Esophagus squamous epithelium (tissue), 5 donors: ENCODE data around the gene FUT9. TPM values are rescaled to one million over a fixed set of nuclear protein-coding genes. Genes with fewer than 3 reads are reported as not detected.

Experiments used
- DNase-seq: peaks from one replicate; lab custom pipeline; 2025; lab: John Stamatoyannopoulos, UW
- H3K27ac ChIP-seq, 4 donors: fragments of 200-600 bp; sonication (generic); one replicate each; pipeline ENCODE4 v1.5.1; 2016 to 2019; ENCODE audit warnings: mild to moderate bottlenecking in 1 of 4
- H3K27me3 ChIP-seq, 4 donors: fragments of 200-600 bp; sonication (generic); 1 replicate in 3 of 4; 2 replicates in 1 of 4; pipeline versions ENCODE4 v1.5.1 to v1.6.0; 2017 to 2021; ENCODE audit warnings: antibody characterized with exemption in 1 of 4
- H3K36me3 ChIP-seq, 3 donors: fragments of 200-600 bp; sonication (generic); one replicate each; pipeline ENCODE4 v1.5.1; 2016 to 2019
- H3K4me1 ChIP-seq, 3 donors: fragments of 200-600 bp; sonication (generic); one replicate each; pipeline ENCODE4 v1.5.1; 2017 to 2019
- H3K4me3 ChIP-seq, 4 donors: fragments of 200-600 bp; sonication (generic); 1 replicate in 3 of 4; 2 replicates in 1 of 4; pipeline ENCODE4 v1.5.1; 2016 to 2019; ENCODE audit warnings: mild to moderate bottlenecking in 2 of 4, moderate library complexity in 1 of 4
- H3K9me3 ChIP-seq, 3 donors: fragments of 200-600 bp; sonication (generic); one replicate each; pipeline ENCODE4 v1.5.1; 2016 to 2019
- POLR2A ChIP-seq, 4 donors: fragments of 450-650 bp; IDR thresholded peaks; one replicate each; pipeline ENCODE4 v1.6.1; 2017; ENCODE audit warnings: antibody characterized with exemption in 4 of 4, mild to moderate bottlenecking in 4 of 4, moderate library complexity in 3 of 4
- WGBS, 2 donors: methylation state at CpG; one replicate each; pipeline ENCODE4 v1.1.5; 2018; 5-methylcytosine and 5-hydroxymethylcytosine counted together
- intact Hi-C: fragments of 100-400 bp; cut with DNase I; formaldehyde crosslinking; loops from one replicate; pipeline ENCODE4 v1.15.0; 2022
- total RNA-seq, 4 donors: library from RNA; depleted of rRNA; stranded (reverse); fragments of >200 nt; gene quantifications; one replicate each; pipeline ENCODE4 v1.1.0, GENCODE V29; 2016
- TF ChIP-seq, protein P1 (sequence below), 6 experiments: fragments of 450-650 bp in 4 of 6; fragments of 200-600 bp in 2 of 6; sonication (generic) in 2 of 6; IDR thresholded peaks; one replicate each; pipeline ENCODE4 v1.5.1; 2016 to 2019; ENCODE audit warnings: antibody characterized with exemption in 6 of 6, mild to moderate bottlenecking in 4 of 6, moderate library complexity in 4 of 6
- donor health status: DM: yes; HTN: yes; CAD: no.

Gene FUT9
- total RNA-seq, 4 donors from 2014 or later: not detected

GRCh38 chr6:96099069-96099468 is 83.3 kb downstream of the FUT9 start:
- DNase-seq: no peak
- Histone ChIP-seq H3K9me3 (no peaks in the 10 kb centered on the region), H3K4me3 (no peak overlapping the region), H3K4me1 (no peaks in the 10 kb centered on the region), H3K27me3 (no peaks in the 10 kb centered on the region), H3K27ac (no peak overlapping the region), H3K36me3 (no peaks in the 10 kb centered on the region)
- intact Hi-C loops: no loop called here
- no peak for TF ChIP-seq POLR2A (IDR thresholded peaks at IDR 0.05)
- TF ChIP-seq, protein P1, sequence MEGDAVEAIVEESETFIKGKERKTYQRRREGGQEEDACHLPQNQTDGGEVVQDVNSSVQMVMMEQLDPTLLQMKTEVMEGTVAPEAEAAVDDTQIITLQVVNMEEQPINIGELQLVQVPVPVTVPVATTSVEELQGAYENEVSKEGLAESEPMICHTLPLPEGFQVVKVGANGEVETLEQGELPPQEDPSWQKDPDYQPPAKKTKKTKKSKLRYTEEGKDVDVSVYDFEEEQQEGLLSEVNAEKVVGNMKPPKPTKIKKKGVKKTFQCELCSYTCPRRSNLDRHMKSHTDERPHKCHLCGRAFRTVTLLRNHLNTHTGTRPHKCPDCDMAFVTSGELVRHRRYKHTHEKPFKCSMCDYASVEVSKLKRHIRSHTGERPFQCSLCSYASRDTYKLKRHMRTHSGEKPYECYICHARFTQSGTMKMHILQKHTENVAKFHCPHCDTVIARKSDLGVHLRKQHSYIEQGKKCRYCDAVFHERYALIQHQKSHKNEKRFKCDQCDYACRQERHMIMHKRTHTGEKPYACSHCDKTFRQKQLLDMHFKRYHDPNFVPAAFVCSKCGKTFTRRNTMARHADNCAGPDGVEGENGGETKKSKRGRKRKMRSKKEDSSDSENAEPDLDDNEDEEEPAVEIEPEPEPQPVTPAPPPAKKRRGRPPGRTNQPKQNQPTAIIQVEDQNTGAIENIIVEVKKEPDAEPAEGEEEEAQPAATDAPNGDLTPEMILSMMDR (IDR thresholded peaks at IDR 0.05): no peak

DNA sequence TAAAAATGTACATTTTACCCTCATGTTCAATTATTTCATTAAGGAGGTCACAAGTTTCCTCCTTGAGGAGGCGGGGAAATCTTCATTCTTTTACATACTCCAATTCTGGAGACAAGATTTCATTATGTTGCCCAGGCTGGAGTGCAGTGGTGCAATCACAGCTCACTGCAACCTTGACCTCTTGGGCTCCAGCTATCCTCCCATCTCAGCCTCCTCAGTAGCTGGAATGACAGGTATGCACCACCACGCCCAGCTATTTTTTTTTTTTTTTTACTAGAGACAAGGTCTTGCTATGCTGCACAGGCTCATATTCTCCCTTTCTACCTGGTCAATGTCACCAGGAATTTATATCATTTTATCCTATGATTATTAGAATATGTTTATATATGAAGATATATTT is 85.8 kb downstream of the FUT9 start:
- no peaks in the 10 kb centered on the region for H3K9me3 ChIP-seq
- 76 to 77% methylated on average over 2 of the region's 2 CpGs for WGBS, 2 donors
- no peak overlapping the region for H3K27ac ChIP-seq
- TF ChIP-seq, protein P1 (IDR thresholded peaks at IDR 0.05): no peak
- no peak for TF ChIP-seq POLR2A (IDR thresholded peaks at IDR 0.05)
- DNase-seq: no peak
- no peaks in the 10 kb centered on the region for H3K4me1 ChIP-seq
- no peak overlapping the region for H3K4me3 ChIP-seq
- intact Hi-C loops: no loop called here
- no peaks in the 10 kb centered on the region for H3K36me3 ChIP-seq
- no peaks in the 10 kb centered on the region for H3K27me3 ChIP-seq

DNA sequence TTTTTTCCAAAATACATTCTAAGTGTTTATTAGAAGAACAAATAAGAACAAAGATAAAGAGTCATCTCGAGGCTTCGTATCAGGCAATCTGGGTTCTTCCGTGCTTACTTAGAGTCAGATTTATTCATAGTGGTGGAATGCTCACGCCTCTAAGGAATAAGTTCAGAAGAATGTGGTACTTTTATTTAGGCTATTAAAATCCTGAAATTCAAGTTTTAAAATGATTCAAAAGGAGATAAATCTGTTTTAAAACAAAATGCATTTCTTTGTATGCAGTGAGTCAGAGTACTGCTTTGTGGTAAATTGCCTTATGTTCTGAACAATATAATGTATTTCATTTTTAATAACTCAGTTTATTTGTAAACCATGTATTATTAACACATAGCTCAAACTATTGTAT is 89.1 kb downstream of the FUT9 start:
- Histone ChIP-seq H3K9me3 (no peaks in the 10 kb centered on the region), H3K36me3 (no peaks in the 10 kb centered on the region), H3K27me3 (no peaks in the 10 kb centered on the region), H3K27ac (no peak overlapping the region), H3K4me1 (no peaks in the 10 kb centered on the region), H3K4me3 (no peak overlapping the region)
- intact Hi-C loops: no loop called here
- WGBS, 2 donors: 56 to 78% methylated on average over 4 of the region's 4 CpGs
- TF ChIP-seq, protein P1 (IDR thresholded peaks at IDR 0.05): no peak
- TF ChIP-seq POLR2A (IDR thresholded peaks at IDR 0.05): no peak
- DNase-seq: no peak

GRCh38 chr6:96110878-96111277 is 95.1 kb downstream of the FUT9 start:
- TF ChIP-seq POLR2A (IDR thresholded peaks at IDR 0.05): no peak
- TF ChIP-seq, protein P1 (IDR thresholded peaks at IDR 0.05): no peak
- Histone ChIP-seq H3K4me3 (no peak overlapping the region), H3K27me3 (no peaks in the 10 kb centered on the region), H3K36me3 (no peaks in the 10 kb centered on the region), H3K4me1 (no peaks in the 10 kb centered on the region), H3K9me3 (no peaks in the 10 kb centered on the region), H3K27ac (no peak overlapping the region)
- intact Hi-C loops: no loop called here
- DNase-seq: no peak
- 71 to 72% methylated on average over 2 of the region's 2 CpGs for WGBS, 2 donors

- H3K4me1 ChIP-seq: no peaks in the 10 kb centered on the region
- no peak overlapping the region for H3K4me3 ChIP-seq
- H3K36me3 ChIP-seq: no peaks in the 10 kb centered on the region
- no peaks in the 10 kb centered on the region for H3K27me3 ChIP-seq
- TF ChIP-seq POLR2A (IDR thresholded peaks at IDR 0.05): no peak
- TF ChIP-seq, protein P1 (IDR thresholded peaks at IDR 0.05): no peak
- intact Hi-C loops: no loop called here
- DNase-seq: no peak
- 17 to 19% methylated on average over 1 of the region's 1 CpG for WGBS, 2 donors
- no peak overlapping the region for H3K27ac ChIP-seq
- H3K9me3 ChIP-seq: no peaks in the 10 kb centered on the region
Measured at GRCh38 chr6:96116674-96117073, 100.9 kb downstream of the FUT9 start.
